HG02840 (cell line): ENCODE data around the gene SBNO2.
A peak's percentile ranks its signal among the peaks of the same experiment; 100 is the strongest.
"Not testable (repeated sequence)": the region's sequence is repeated elsewhere in the genome, so short reads cannot be mapped to it uniquely, and the experiment has no call there.

ENCODE experiments used
- ATAC-seq: cut with Tn5 transposase; IDR thresholded peaks from one replicate; pipeline ENCODE4 v1.9.1; 2021; ENCODE audit warnings: mild to moderate bottlenecking, moderate library complexity, moderate number of reproducible peaks; ENCODE audit not compliant: unreplicated experiment, low FRiP score

Gene SBNO2

GRCh38 chr19:1173845-1174809 lies at the start of gene SBNO2:
Gene SBNO2, minus strand, starts transcription at chr19:1174268. Its CDS starts 19,992 bp downstream, at chr19:1154276.
- ATAC-seq: peak; percentile 72

- ATAC-seq: no peak
Measured at GRCh38 chr19:1223018-1223855, 49.2 kb upstream of the SBNO2 start.

GRCh38 chr19:1222394-1222793 lies 48.3 kb upstream of the SBNO2 start:
- ATAC-seq: no peak

GRCh38 chr19:1221904-1222255 lies 47.8 kb upstream of the SBNO2 start:
- no peak for ATAC-seq

GRCh38 chr19:1220976-1221903 lies 47.2 kb upstream of the SBNO2 start:
- no peak for ATAC-seq

- no peak for ATAC-seq
Measured at GRCh38 chr19:1220477-1220930, 46.4 kb upstream of the SBNO2 start.

- ATAC-seq: no peak
Measured at GRCh38 chr19:1219786-1220476, 45.9 kb upstream of the SBNO2 start.

GRCh38 chr19:1218751-1219567 lies 44.9 kb upstream of the SBNO2 start:
- ATAC-seq: no peak

- ATAC-seq: no peak
Measured at GRCh38 chr19:1217366-1217765, 43.3 kb upstream of the SBNO2 start.

GRCh38 chr19:1216756-1217155 lies 42.7 kb upstream of the SBNO2 start:
- no peak for ATAC-seq

- no peak for ATAC-seq
Measured at GRCh38 chr19:1214862-1215731, 41.0 kb upstream of the SBNO2 start.

GRCh38 chr19:1214299-1214861 lies 40.3 kb upstream of the SBNO2 start:
- ATAC-seq: no peak

GRCh38 chr19:1213391-1214286 lies 39.6 kb upstream of the SBNO2 start:
- no peak for ATAC-seq

- no peak for ATAC-seq
Measured at GRCh38 chr19:1211494-1212234, 37.6 kb upstream of the SBNO2 start.

GRCh38 chr19:1210227-1210538 lies 36.1 kb upstream of the SBNO2 start:
- no peak for ATAC-seq

GRCh38 chr19:1208830-1209229 lies 34.8 kb upstream of the SBNO2 start:
- not testable (repeated sequence) for ATAC-seq
